HCT116 (cell line): ENCODE results near the gene OTOP2. TPM values are rescaled to one million over a fixed set of nuclear protein-coding genes. Genes with fewer than 3 reads are reported as not detected.

ENCODE experiments used
- ATAC-seq: fragments of 200-7000 bp; cut with Tn5 transposase; 2 replicates; pipeline ENCODE4 v1.9.1; 2020; ENCODE audit warnings: mild to moderate bottlenecking, moderate library complexity
- Bru-seq: library from RNA; stranded (reverse); fragments of 400-500 nt; gene quantifications from one replicate; lab custom pipeline; 2021; lab: Mats Ljungman, UMichigan
- BruChase-seq, 2 experiments: library from RNA; stranded (reverse); fragments of 400-500 nt; gene quantifications; one replicate each; lab custom pipeline; 2021; lab: Mats Ljungman, UMichigan
- BruUV-seq: library from RNA; stranded (reverse); fragments of 400-500 nt; replicated peaks from 2 replicates; lab custom pipeline; 2021; lab: Mats Ljungman, UMichigan
- CTCF ChIA-PET: fragments of 300-600 bp; sonication (Branson Sonifier 250); formaldehyde crosslinking; loops from one replicate; lab custom pipeline; 2021; ENCODE audit warnings: antibody characterized with exemption; lab: Charles Lee
- POLR2A ChIA-PET: fragments of 300-600, 350-600 bp; sonication (Branson Sonifier 250); formaldehyde crosslinking; loops from one replicate; lab custom pipeline; 2021; ENCODE audit warnings: antibody characterized with exemption; lab: Charles Lee
- RAD21 ChIA-PET, 2 experiments: fragments of 300-600 bp; sonication (Branson Sonifier 250); formaldehyde crosslinking; loops; one replicate each; lab custom pipeline; 2023; ENCODE audit warnings: low total read pairs in 2 of 2; ENCODE audit not compliant: uncharacterized antibody in 2 of 2, unreplicated experiment in 2 of 2, low non-redundant PET in 1 of 2; lab: Charles Lee
- DNase-seq: peaks from one replicate; pipeline ENCODE4 v3.0.0-alpha.2; 2010; ENCODE audit warnings: low read depth, low spot score
- H2AFZ ChIP-seq: fragments of 200-600 bp; shearing (Covaris generic), sonication (generic); 2 replicates; pipeline ENCODE4 v1.6.1; 2017; ENCODE audit warnings: low read depth, mixed run types, mixed read lengths, antibody characterized with exemption, low read length; ENCODE audit not compliant: poor library complexity, severe bottlenecking
- H3K27ac ChIP-seq: 2 replicates; pipeline ENCODE4 v1.5.1; 2012; ENCODE audit warnings: low read depth, low read length
- H3K27me3 ChIP-seq: fragments of 200-600 bp; sonication (generic); 2 replicates; pipeline ENCODE4 v1.6.1; 2016; ENCODE audit warnings: mixed run types, low read length, mixed read lengths; ENCODE audit not compliant: insufficient read depth
- H3K36me3 ChIP-seq, 2 experiments: fragments of 200-500 bp in 1 of 2; fragments of 200-600 bp in 1 of 2; sonication (Bioruptor generic) in 1 of 2; sonication (generic) in 1 of 2; 2 replicates each; pipeline versions ENCODE4 v1.5.1 to v1.6.1; 2014 to 2016; ENCODE audit warnings: low read length in 2 of 2, inconsistent platforms in 1 of 2, mixed read lengths in 1 of 2, mixed run types in 1 of 2; ENCODE audit not compliant: insufficient read depth in 2 of 2, control insufficient read depth in 1 of 2
- H3K4me1 ChIP-seq, 2 experiments: fragments of 200-600 bp in 1 of 2; sonication (generic) in 1 of 2; 2 replicates each; pipeline versions ENCODE4 v1.5.1 to v1.6.1; 2012 to 2017; ENCODE audit warnings: low read length in 2 of 2, inconsistent platforms in 1 of 2, mild to moderate bottlenecking in 1 of 2, mixed read lengths in 1 of 2, mixed run types in 1 of 2, moderate library complexity in 1 of 2; ENCODE audit not compliant: insufficient read depth in 2 of 2, control insufficient read depth in 1 of 2
- H3K4me2 ChIP-seq: fragments of 200-600 bp; sonication (generic); 2 replicates; pipeline ENCODE4 v1.6.1; 2017; ENCODE audit warnings: mixed run types, low read length, mixed read lengths
- H3K4me3 ChIP-seq, 2 experiments: fragments of 200-600 bp in 1 of 2; sonication (generic) in 1 of 2; replicated peaks in 1 of 2; 2 replicates each; pipeline ENCODE4 v1.5.1; 2011 to 2016; ENCODE audit warnings: low read length in 2 of 2, control low read depth in 1 of 2, low read depth in 1 of 2, mild to moderate bottlenecking in 1 of 2, mixed read lengths in 1 of 2, mixed run types in 1 of 2
- H3K79me2 ChIP-seq: fragments of 200-600 bp; sonication (generic); 2 replicates; pipeline ENCODE4 v1.6.1; 2017; ENCODE audit warnings: mild to moderate bottlenecking, mixed run types, low read length, moderate library complexity, mixed read lengths; ENCODE audit not compliant: insufficient read depth
- H3K9ac ChIP-seq: fragments of 200-600 bp; sonication (generic); 2 replicates; pipeline ENCODE4 v1.6.1; 2016; ENCODE audit warnings: low read length, mixed read lengths
- H3K9me2 ChIP-seq: fragments of 200-600 bp; sonication (generic), shearing (Covaris generic); 2 replicates; pipeline ENCODE4 v1.6.1; 2017; ENCODE audit warnings: mixed run types, mild to moderate bottlenecking, moderate library complexity; ENCODE audit not compliant: insufficient read depth
- H3K9me3 ChIP-seq, 2 experiments: fragments of 200-500 bp in 1 of 2; fragments of 200-600 bp in 1 of 2; sonication (Bioruptor generic) in 1 of 2; sonication (generic) in 1 of 2; 2 replicates each; pipeline ENCODE4 v1.6.1; 2014 to 2017; ENCODE audit warnings: low read length in 2 of 2, mixed read lengths in 2 of 2, inconsistent platforms in 1 of 2, low read depth in 1 of 2, mild to moderate bottlenecking in 1 of 2, mixed run types in 1 of 2, moderate library complexity in 1 of 2; ENCODE audit not compliant: control insufficient read depth in 1 of 2, insufficient read depth in 1 of 2
- H4K20me1 ChIP-seq: fragments of 200-600 bp; sonication (generic), shearing (Covaris generic); 2 replicates; pipeline ENCODE4 v1.6.1; 2017; ENCODE audit warnings: mixed run types, mild to moderate bottlenecking, moderate library complexity; ENCODE audit not compliant: insufficient read depth
- SP1 ChIP-seq: IDR thresholded peaks from 2 replicates; pipeline ENCODE4 v1.6.1; 2012; ENCODE audit warnings: low read depth
- ZFX ChIP-seq: fragments of 450-650 bp; IDR thresholded peaks from 2 replicates; pipeline ENCODE4 v1.6.1; 2017
- intact Hi-C: fragments of 100-400 bp; cut with micrococcal nuclease; formaldehyde crosslinking; loops from 2 replicates; pipeline ENCODE4 v1.10.0; 2022
- long read RNA-seq: library from polyadenylated mRNA; unstranded; transcript quantifications from one replicate; pipeline ENCODE4 v2.0.0, GENCODE V29; 2021; ENCODE audit not compliant: unreplicated experiment
- polyA plus RNA-seq: library from polyadenylated mRNA; unstranded; fragments of >200 nt; gene quantifications from 2 replicates; pipeline ENCODE4 v1.2.1, GENCODE V29; 2012; ENCODE audit warnings: missing spikeins
- total RNA-seq: library from RNA; stranded (reverse); gene quantifications from one replicate; pipeline ENCODE4 v1.2.1, GENCODE V29; 2021; ENCODE audit not compliant: unreplicated experiment
- TF ChIP-seq, protein P1 (sequence below), 3 experiments: fragments of 200-600 bp in 1 of 3; sonication (generic) in 1 of 3; IDR thresholded peaks in 2 of 3; conservative IDR thresholded peaks in 1 of 3; 2 replicates each; pipeline ENCODE4 v1.5.1; 2012 to 2017; ENCODE audit warnings: low read depth in 2 of 3, low read length in 2 of 3, antibody characterized with exemption in 1 of 3, borderline replicate concordance in 1 of 3, control low read depth in 1 of 3, mild to moderate bottlenecking in 1 of 3, mixed read lengths in 1 of 3, mixed run types in 1 of 3, moderate library complexity in 1 of 3; ENCODE audit not compliant: insufficient read depth in 1 of 3

Gene OTOP2, protein sequence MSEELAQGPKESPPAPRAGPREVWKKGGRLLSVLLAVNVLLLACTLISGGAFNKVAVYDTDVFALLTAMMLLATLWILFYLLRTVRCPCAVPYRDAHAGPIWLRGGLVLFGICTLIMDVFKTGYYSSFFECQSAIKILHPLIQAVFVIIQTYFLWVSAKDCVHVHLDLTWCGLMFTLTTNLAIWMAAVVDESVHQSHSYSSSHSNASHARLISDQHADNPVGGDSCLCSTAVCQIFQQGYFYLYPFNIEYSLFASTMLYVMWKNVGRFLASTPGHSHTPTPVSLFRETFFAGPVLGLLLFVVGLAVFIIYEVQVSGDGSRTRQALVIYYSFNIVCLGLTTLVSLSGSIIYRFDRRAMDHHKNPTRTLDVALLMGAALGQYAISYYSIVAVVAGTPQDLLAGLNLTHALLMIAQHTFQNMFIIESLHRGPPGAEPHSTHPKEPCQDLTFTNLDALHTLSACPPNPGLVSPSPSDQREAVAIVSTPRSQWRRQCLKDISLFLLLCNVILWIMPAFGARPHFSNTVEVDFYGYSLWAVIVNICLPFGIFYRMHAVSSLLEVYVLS
- total RNA-seq (not detected), Bru-seq, nascent RNA (percentile 11 among the genes with signal in this experiment), BruChase-seq, experiment 1, labeled RNA remaining after a 6-hour chase (percentile 8 among the genes with signal in this experiment), BruChase-seq, experiment 2, labeled RNA remaining after a 2-hour chase (percentile 7 among the genes with signal in this experiment)
- polyA plus RNA-seq: 0.04 and 0.07 TPM in 2 replicates
- long read RNA-seq: 0 reads

DNA sequence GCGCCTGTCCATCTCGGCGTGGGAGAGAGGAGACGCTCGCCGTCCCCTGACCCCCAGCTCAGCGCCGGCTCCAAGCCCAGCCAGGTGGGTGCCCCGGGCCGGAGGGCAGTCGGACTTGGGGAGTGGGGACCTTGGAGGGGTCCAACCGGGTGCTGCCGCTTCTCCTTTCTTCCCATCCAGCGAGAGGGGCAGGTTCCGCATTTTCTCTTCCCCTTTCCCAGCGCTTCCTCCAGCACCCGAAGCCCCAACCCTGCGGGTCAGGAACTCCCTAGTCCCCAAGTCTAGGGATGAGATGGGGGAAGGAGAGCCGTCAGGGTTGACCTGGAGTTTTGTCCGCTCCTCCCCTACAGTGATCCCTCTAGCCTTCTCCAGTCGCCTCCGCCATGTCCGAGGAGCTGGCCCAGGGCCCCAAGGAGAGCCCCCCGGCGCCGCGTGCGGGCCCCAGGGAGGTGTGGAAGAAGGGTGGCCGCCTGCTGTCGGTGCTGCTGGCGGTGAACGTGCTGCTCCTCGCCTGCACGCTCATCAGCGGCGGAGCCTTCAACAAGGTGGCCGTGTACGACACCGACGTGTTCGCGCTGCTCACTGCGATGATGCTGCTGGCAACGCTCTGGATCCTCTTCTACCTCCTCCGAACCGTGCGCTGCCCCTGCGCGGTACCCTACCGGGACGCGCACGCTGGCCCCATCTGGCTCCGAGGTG is at the start of gene OTOP2:
OTOP2 (plus strand) TSS at position 24 of the 699 bp plus-strand sequence; CDS start at position 384, 360 bp downstream.
- no TSS peak for BruUV-seq
- RAD21 ChIA-PET: interaction anchor here in 1 of 2 experiments (1.2 kb wide), 1 partner anchor 36 kb away, joined by 4 read pairs; no protein-coding TSS in a partner anchor
- POLR2A ChIA-PET: no interaction called here
- Histone ChIP-seq H4K20me1 (no peaks in the 10 kb centered on the region), H3K9me2 (no peaks in the 10 kb centered on the region), H2AFZ (peak within 1 kb of the TSS; percentile 78), H3K4me3 (peak within 1 kb of the TSS; percentile 58 to 65), H3K27ac (no peak within 1 kb of the TSS), H3K4me2 (peak within 1 kb of the TSS; percentile 97), H3K79me2 (no peaks in the 10 kb centered on the region), H3K4me1 (peaks cover 16 to 37% of the 10 kb centered on the region in 2 experiments), H3K9ac (peak within 1 kb of the TSS; percentile 64), H3K36me3 (no peaks in the 10 kb centered on the region), H3K9me3 (no peaks in the 10 kb centered on the region), H3K27me3 (peaks cover 4% of the 10 kb centered on the region; the same call in 1 of the 2 replicates)
- no peak for TF ChIP-seq ZFX
- TF ChIP-seq, protein P1, sequence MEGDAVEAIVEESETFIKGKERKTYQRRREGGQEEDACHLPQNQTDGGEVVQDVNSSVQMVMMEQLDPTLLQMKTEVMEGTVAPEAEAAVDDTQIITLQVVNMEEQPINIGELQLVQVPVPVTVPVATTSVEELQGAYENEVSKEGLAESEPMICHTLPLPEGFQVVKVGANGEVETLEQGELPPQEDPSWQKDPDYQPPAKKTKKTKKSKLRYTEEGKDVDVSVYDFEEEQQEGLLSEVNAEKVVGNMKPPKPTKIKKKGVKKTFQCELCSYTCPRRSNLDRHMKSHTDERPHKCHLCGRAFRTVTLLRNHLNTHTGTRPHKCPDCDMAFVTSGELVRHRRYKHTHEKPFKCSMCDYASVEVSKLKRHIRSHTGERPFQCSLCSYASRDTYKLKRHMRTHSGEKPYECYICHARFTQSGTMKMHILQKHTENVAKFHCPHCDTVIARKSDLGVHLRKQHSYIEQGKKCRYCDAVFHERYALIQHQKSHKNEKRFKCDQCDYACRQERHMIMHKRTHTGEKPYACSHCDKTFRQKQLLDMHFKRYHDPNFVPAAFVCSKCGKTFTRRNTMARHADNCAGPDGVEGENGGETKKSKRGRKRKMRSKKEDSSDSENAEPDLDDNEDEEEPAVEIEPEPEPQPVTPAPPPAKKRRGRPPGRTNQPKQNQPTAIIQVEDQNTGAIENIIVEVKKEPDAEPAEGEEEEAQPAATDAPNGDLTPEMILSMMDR (IDR thresholded peaks at IDR 0.05 in 2 of 3, conservative IDR thresholded peaks at IDR 0.05 in 1 of 3; ENCODE audit: borderline replicate concordance in 1 of 3, insufficient read depth in 1 of 3, low read depth in 2 of 3, low read length in 2 of 3): no peak
- TF ChIP-seq SP1: no peak
- intact Hi-C loops: no loop called here
- DNase-seq (no peak), ATAC-seq (no peak)
- CTCF ChIA-PET: interaction anchor here (0.7 to 2.8 kb wide), 6 partner anchors 25 to 247 kb away, joined by 3 to 21 read pairs (median 4); no protein-coding TSS in a partner anchor
